ENCODE results near the gene GFI1B.

Gene GFI1B

GRCh38 chr9:132943651-132944293 lies 34.7 kb upstream of the GFI1B start:
- H3K4me3 ChIP-seq (ENCODE audit: low read depth, low read length): peak overlapping the region; percentile 99
- no peak for TF ChIP-seq CTCF (IDR thresholded peaks at IDR 0.05; ENCODE audit: control insufficient read depth, extremely low read depth, insufficient read depth)
- no peak for DNase-seq (ENCODE audit: low read depth)

GRCh38 chr9:132944294-132945185 lies 34.0 kb upstream of the GFI1B start, which contains the start of gene TSC1:
TSS of gene TSC1 (minus strand) at chr9:132944616. CDS start at chr9:132928872, 15,744 bp downstream.
- no peak for TF ChIP-seq CTCF (IDR thresholded peaks at IDR 0.05; ENCODE audit: control insufficient read depth, extremely low read depth, insufficient read depth)
- peak within 1 kb of the TSS; percentile 99 for H3K4me3 ChIP-seq (ENCODE audit: low read depth, low read length)
- peak; percentile 83 for DNase-seq (ENCODE audit: low read depth)

- DNase-seq (ENCODE audit: low read depth): no peak
- no peak for TF ChIP-seq CTCF (IDR thresholded peaks at IDR 0.05; ENCODE audit: control insufficient read depth, extremely low read depth, insufficient read depth)
- H3K4me3 ChIP-seq (ENCODE audit: low read depth, low read length): peak overlapping the region; percentile 99
These were observed 33.0 kb upstream of the GFI1B start for GRCh38 chr9:132945186-132946130.

- no peak for DNase-seq (ENCODE audit: low read depth)
- TF ChIP-seq CTCF (IDR thresholded peaks at IDR 0.05; ENCODE audit: control insufficient read depth, extremely low read depth, insufficient read depth): no peak
- H3K4me3 ChIP-seq (ENCODE audit: low read depth, low read length): no peak overlapping the region
These were observed 32.3 kb upstream of the GFI1B start for GRCh38 chr9:132946211-132946610.

GRCh38 chr9:132946631-132947295 lies 31.7 kb upstream of the GFI1B start:
- no peak overlapping the region for H3K4me3 ChIP-seq (ENCODE audit: low read depth, low read length)
- DNase-seq (ENCODE audit: low read depth): no peak
- TF ChIP-seq CTCF (IDR thresholded peaks at IDR 0.05; ENCODE audit: control insufficient read depth, extremely low read depth, insufficient read depth): no peak

- no peak overlapping the region for H3K4me3 ChIP-seq (ENCODE audit: low read depth, low read length)
- TF ChIP-seq CTCF (IDR thresholded peaks at IDR 0.05; ENCODE audit: control insufficient read depth, extremely low read depth, insufficient read depth): no peak
- no peak for DNase-seq (ENCODE audit: low read depth)
These were observed 30.7 kb upstream of the GFI1B start for GRCh38 chr9:132947756-132948155.
